Measurements from ENCODE around the gene PCNX2. TPM values are rescaled to one million over a fixed set of nuclear protein-coding genes. Genes with fewer than 3 reads are reported as not detected.

PCNX2 gene
- total RNA-seq, 1 experiment from 2014 or later = 15.3 TPM

DNA sequence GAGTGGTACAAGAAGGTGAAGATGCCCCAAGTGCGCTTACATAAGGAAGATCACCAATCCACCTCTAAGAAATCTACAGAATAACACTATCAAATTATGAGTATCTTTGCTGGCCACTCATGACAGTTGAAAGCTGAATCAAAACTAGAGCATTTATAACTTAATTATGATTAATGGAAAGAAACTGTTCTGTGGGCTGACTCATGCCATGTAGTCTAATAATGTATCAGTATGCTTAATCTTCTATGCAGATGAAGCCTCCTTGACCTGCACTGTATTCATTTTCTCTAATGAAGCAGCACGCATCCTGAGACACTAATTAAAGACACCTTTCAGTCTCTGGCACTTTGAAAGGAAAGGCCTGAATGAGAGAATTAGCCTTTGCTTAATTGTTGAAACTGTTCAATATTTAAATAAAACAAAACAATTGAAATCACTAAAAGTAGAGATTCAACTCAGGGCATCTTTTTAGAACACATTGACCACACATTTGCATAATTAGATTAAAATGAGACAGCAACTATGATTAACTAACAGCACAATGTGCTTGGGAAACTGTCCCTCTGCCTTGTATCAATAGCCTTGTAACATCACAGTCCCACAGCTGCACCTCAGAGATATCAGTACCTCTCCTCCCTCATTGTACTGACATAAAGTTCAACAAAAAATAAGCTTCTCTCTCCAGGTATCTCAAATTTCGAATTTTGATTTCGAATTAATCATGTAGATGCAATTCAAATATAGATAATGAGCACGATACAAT lies 239.5 kb downstream of the PCNX2 start:
- RAD21 ChIA-PET (ENCODE audit: low non-redundant PET in 1 of 2, low total read pairs in 2 of 2, uncharacterized antibody in 2 of 2, unreplicated experiment in 2 of 2) = no interaction called here
- Histone ChIP-seq H2AFZ (ENCODE audit: low read depth, low read length, poor library complexity, severe bottlenecking) (no peak overlapping the region), H3K36me3 (ENCODE audit: control insufficient read depth in 1 of 2, insufficient read depth in 2 of 2, low read length in 2 of 2) (no peaks in the 10 kb centered on the region), H3K9me3 (ENCODE audit: control insufficient read depth in 1 of 2, insufficient read depth in 1 of 2, low read depth in 1 of 2, low read length in 2 of 2) (no peaks in the 10 kb centered on the region), H3K27me3 (ENCODE audit: insufficient read depth, low read length) (no peaks in the 10 kb centered on the region), H3K4me1 (ENCODE audit: control insufficient read depth in 1 of 2, insufficient read depth in 2 of 2, low read length in 2 of 2) (no peaks in the 10 kb centered on the region), H3K9me2 (ENCODE audit: insufficient read depth) (no peaks in the 10 kb centered on the region), H4K20me1 (ENCODE audit: insufficient read depth) (no peaks in the 10 kb centered on the region), H3K79me2 (ENCODE audit: insufficient read depth, low read length) (no peaks in the 10 kb centered on the region), H3K9ac (ENCODE audit: low read length) (no peak overlapping the region), H3K4me3 (replicated peaks in 1 of 2; ENCODE audit: low read depth in 1 of 2, low read length in 2 of 2) (no peak overlapping the region), H3K4me2 (ENCODE audit: low read length) (no peak overlapping the region), H3K27ac (ENCODE audit: low read depth, low read length) (no peak overlapping the region)
- intact Hi-C loops (cut with micrococcal nuclease) = no loop called here
- no peak for DNase-seq (ENCODE audit: low read depth, low spot score)
- CTCF ChIA-PET = no interaction called here
- POLR2A ChIA-PET = no interaction called here
- no peak for ATAC-seq
- TF ChIP-seq FOSL1 (IDR thresholded peaks at IDR 0.05; ENCODE audit: low read depth) = no peak
- TF ChIP-seq CBX3 (IDR thresholded peaks at IDR 0.05; ENCODE audit: low read depth) = no peak
- TF ChIP-seq EZH2phosphoT487 (IDR thresholded peaks at IDR 0.05; ENCODE audit: borderline replicate concordance) = no peak
- no peak for TF ChIP-seq REST (IDR thresholded peaks at IDR 0.05; ENCODE audit: low read depth)
- TF ChIP-seq ZNF274 (IDR thresholded peaks at IDR 0.05; ENCODE audit: low read depth, low read length) = no peak
- no peak for TF ChIP-seq EZH2 (IDR thresholded peaks at IDR 0.05)
- TF ChIP-seq TCF7L2 (IDR thresholded peaks at IDR 0.05; ENCODE audit: borderline replicate concordance, extremely low read depth, insufficient read depth, insufficient read length) = no peak
- TF ChIP-seq SIN3A (IDR thresholded peaks at IDR 0.05; ENCODE audit: low read depth) = no peak
- no peak for TF ChIP-seq MAX (IDR thresholded peaks at IDR 0.05)
- no peak for TF ChIP-seq ZFX (IDR thresholded peaks at IDR 0.05)
- no peak for TF ChIP-seq CEBPB (IDR thresholded peaks at IDR 0.05; ENCODE audit: low read depth)
- no peak for TF ChIP-seq POLR2AphosphoS5 (IDR thresholded peaks at IDR 0.05; ENCODE audit: low read depth, low read length)
- no peak for TF ChIP-seq SP1 (IDR thresholded peaks at IDR 0.05; ENCODE audit: low read depth)
- no TSS peak for BruUV-seq (replicated peaks)

Measured in HCT116 (cell line).